Psoas muscle (tissue), 8 donors: ENCODE data around the gene CCSER2. TPM values are rescaled to one million over a fixed set of nuclear protein-coding genes. Genes with fewer than 3 reads are reported as not detected.
"Not testable (repeated sequence)": the region's sequence is repeated elsewhere in the genome, so short reads cannot be mapped to it uniquely, and the experiment has no call there.

ENCODE experiments used
- ATAC-seq, 4 donors: fragments of 200-7000 bp; cut with Tn5 transposase; one replicate each; pipeline ENCODE4 v1.9.1; 2020; ENCODE audit warnings: moderate library complexity in 3 of 4, mild to moderate bottlenecking in 2 of 4
- DNase-seq, 2 donors: peaks; one replicate each; pipeline ENCODE4 v3.0.0-alpha.2; 2020
- H3K27ac ChIP-seq: fragments of 200-600 bp; one replicate; pipeline ENCODE4 v1.8.0; 2022
- H3K27me3 ChIP-seq, 3 donors: fragments of 200-600 bp in 1 of 3; one replicate each; pipeline versions ENCODE4 v1.6.1 to v1.8.0; 2013 to 2022; ENCODE audit warnings: low read length in 2 of 3, mild to moderate bottlenecking in 2 of 3, moderate library complexity in 1 of 3; ENCODE audit not compliant: insufficient read depth in 3 of 3
- H3K36me3 ChIP-seq, 2 donors: fragments of 200-600 bp in 1 of 2; one replicate each; pipeline versions ENCODE4 v1.6.1 to v1.8.0; 2013 to 2022; ENCODE audit warnings: low read depth in 1 of 2, mild to moderate bottlenecking in 1 of 2, moderate library complexity in 1 of 2; ENCODE audit not compliant: insufficient read depth in 1 of 2
- H3K4me1 ChIP-seq: fragments of 200-600 bp; one replicate; pipeline ENCODE4 v1.8.0; 2022
- H3K4me3 ChIP-seq: fragments of 200-600 bp; one replicate; pipeline ENCODE4 v1.8.0; 2022; ENCODE audit warnings: mild to moderate bottlenecking
- H3K9me3 ChIP-seq: fragments of 200-600 bp; one replicate; pipeline ENCODE4 v1.8.0; 2022
- WGBS, 3 donors: extraction: QIAGEN DNeasy Blood & Tissue Kit; methylation state at CpG; one replicate each; pipeline versions ENCODE4 v1.1.6 to v1.1.7; 2013; 5-methylcytosine and 5-hydroxymethylcytosine counted together
- intact Hi-C, 2 donors: fragments of 100-400 bp; cut with DNase I; formaldehyde crosslinking; loops; one replicate each; pipeline versions ENCODE4 v1.11.0 to v1.14.2; 2022
- polyA plus RNA-seq, 3 donors: library from polyadenylated mRNA; stranded (reverse); fragments of 200-250 nt; gene quantifications; one replicate each; pipeline ENCODE4 v1.2.3, GENCODE V29; 2013
- total RNA-seq, 4 donors: library from RNA; stranded (reverse); fragmentation: NEBNext Ultra II Directional in 2 of 4; extraction: Animal tissue kit (Norgen Biotek cat#: 25700) in 2 of 4; gene quantifications; one replicate each; pipeline versions ENCODE4 v1.2.1 to v1.2.4, GENCODE V29; 2021 to 2023
- TF ChIP-seq, protein P1 (sequence below): fragments of 200-600 bp; IDR thresholded peaks from one replicate; pipeline ENCODE4 v1.8.0; 2022; ENCODE audit warnings: antibody characterized with exemption
- donor health status: healthy with polysubstance abuse.
- donor health status: DM: no; HTN: no; CAD: no; lungs with moderate emphysema.
- donor health status: Bipolar disorder and iron deficiency.
- donor health status: healthy.
- donor health status: DM: yes; HTN: yes; CAD: no.
- donor health status: DM: no; HTN: no; CAD: no.
- donor health status: DM: no; HTN: no; CAD: no.
- donor health status: DM: yes; HTN: yes; CAD: no.

The CCSER2 gene
- total and polyA plus RNA-seq, 7 donors: 12.5 to 122 (median 65.7) TPM

DNA sequence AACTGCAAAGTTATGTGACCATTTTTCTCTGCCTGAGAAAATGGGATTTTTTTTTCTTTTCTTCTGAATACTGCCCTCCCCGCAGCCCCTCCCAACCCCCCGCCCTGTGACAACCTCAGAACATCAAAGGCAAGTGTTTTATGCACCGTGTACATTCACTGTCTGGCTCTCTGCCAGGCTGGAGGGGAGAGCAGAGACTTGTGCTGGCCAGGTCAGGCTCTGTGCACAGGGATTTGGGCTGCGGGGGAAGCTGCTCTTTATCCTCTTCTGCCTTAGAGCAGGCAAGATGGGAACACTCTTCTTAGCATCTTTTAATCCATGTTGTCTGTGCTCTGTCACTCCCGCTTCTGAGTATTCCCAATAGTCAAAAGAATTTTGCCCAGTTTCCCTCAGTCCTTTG is 195.1 kb downstream of the CCSER2 start:
- no peak for ATAC-seq
- Histone ChIP-seq H3K9me3 (no peaks in the 10 kb centered on the region), H3K36me3 (no peaks in the 10 kb centered on the region), H3K4me1 (no peaks in the 10 kb centered on the region), H3K4me3 (no peak overlapping the region), H3K27ac (no peak overlapping the region), H3K27me3 (no peaks in the 10 kb centered on the region)
- WGBS, 3 donors: 31 to 34% (median 31%) methylated on average over 5 of the region's 5 CpGs
- TF ChIP-seq, protein P1, sequence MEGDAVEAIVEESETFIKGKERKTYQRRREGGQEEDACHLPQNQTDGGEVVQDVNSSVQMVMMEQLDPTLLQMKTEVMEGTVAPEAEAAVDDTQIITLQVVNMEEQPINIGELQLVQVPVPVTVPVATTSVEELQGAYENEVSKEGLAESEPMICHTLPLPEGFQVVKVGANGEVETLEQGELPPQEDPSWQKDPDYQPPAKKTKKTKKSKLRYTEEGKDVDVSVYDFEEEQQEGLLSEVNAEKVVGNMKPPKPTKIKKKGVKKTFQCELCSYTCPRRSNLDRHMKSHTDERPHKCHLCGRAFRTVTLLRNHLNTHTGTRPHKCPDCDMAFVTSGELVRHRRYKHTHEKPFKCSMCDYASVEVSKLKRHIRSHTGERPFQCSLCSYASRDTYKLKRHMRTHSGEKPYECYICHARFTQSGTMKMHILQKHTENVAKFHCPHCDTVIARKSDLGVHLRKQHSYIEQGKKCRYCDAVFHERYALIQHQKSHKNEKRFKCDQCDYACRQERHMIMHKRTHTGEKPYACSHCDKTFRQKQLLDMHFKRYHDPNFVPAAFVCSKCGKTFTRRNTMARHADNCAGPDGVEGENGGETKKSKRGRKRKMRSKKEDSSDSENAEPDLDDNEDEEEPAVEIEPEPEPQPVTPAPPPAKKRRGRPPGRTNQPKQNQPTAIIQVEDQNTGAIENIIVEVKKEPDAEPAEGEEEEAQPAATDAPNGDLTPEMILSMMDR: no peak
- intact Hi-C loops: no loop called here
- no peak for DNase-seq

DNA sequence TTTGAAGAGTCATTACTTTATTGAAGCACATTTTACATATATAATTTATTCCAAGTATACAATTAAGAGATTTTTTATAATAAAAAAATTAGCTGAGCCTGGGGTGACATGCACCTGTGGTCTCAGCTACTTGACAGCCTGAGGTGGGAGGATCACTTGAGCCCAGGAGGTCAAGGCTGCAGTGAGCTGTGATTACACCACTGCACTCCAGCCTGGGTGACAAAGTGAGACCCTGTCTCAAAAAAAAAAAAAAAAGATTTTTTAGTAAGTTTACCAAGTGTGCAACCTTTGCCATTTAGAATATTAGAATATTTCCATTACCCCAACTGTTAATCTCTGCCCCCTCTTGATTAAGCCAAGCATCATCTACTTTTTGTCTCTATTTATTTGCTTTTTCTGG is 196.0 kb downstream of the CCSER2 start:
- no peak overlapping the region for H3K4me3 ChIP-seq
- no peaks in the 10 kb centered on the region for H3K9me3 ChIP-seq
- H3K36me3 ChIP-seq: no peaks in the 10 kb centered on the region
- H3K27me3 ChIP-seq: no peaks in the 10 kb centered on the region
- intact Hi-C loops: no loop called here
- ATAC-seq: no peak
- TF ChIP-seq, protein P1: no peak
- DNase-seq: no peak
- H3K27ac ChIP-seq: no peak overlapping the region
- H3K4me1 ChIP-seq: no peaks in the 10 kb centered on the region

DNA sequence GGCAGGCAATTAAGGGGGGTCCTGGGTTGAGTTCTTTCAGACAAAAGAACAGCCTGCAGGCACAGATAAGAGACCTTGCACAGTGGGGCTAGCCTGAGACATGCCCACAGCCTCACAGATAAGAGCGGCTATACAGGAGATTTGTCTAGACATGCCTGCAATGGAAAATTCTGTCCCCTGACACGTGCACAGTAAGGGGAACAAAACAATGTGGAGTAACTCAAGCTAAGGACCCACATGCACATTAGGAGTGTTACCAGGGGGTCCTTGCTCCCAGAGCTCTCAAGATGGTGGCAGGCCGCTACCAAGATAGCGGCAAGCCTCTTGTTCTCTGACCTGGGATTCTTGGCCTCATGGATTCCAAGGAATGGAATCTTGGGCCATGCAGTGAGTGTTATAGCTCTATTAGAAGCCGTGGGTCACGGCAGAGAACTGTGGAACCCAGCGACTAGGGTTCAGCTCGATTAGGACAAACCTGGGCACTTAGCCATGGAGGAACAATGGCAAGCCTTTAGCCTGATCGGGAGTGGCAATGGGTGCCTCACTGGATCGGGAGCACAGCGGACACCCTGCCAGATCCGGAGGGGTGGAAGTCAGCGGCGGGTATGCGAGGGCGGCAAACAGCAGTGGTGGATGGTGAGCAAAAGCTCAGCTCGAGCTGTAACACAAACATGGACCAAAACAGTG is 196.9 kb downstream of the CCSER2 start:
- ATAC-seq (no peak), DNase-seq (no peak)
- Histone ChIP-seq H3K9me3 (no peaks in the 10 kb centered on the region), H3K36me3 (no peaks in the 10 kb centered on the region), H3K27ac (no peak overlapping the region), H3K4me1 (no peaks in the 10 kb centered on the region), H3K4me3 (no peak overlapping the region), H3K27me3 (no peaks in the 10 kb centered on the region)
- TF ChIP-seq, protein P1: no peak
- intact Hi-C loops: no loop called here
- 91 to 93% (median 93%) methylated on average over 17 of the region's 17 CpGs for WGBS, 3 donors

DNA sequence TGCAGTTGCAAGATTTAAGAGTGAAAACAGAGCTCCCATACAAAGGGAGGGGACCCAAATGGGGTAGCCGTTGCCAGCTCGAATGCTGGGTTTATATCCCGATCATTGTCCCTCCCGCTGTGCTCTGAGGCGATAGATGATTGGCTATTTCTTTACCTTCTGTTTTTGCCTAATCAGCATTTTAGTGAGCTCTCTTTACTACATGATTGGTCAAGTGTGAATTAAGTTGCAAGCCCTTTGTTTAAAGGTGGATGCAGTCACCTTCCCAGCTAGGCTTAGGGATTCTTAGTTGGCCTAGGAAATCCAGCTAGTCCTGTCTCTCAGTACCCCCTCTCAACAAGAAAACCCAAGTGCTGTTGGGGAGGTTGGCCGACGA is 197.4 kb downstream of the CCSER2 start:
- H3K9me3 ChIP-seq, H3K4me3 ChIP-seq, ATAC-seq, H3K4me1 ChIP-seq, intact Hi-C loops, DNase-seq, H3K27me3 ChIP-seq, H3K27ac ChIP-seq, H3K36me3 ChIP-seq: not testable (repeated sequence)
- WGBS, 3 donors: 96 to 99% (median 97%) methylated on average over 7 of the region's 7 CpGs

DNA sequence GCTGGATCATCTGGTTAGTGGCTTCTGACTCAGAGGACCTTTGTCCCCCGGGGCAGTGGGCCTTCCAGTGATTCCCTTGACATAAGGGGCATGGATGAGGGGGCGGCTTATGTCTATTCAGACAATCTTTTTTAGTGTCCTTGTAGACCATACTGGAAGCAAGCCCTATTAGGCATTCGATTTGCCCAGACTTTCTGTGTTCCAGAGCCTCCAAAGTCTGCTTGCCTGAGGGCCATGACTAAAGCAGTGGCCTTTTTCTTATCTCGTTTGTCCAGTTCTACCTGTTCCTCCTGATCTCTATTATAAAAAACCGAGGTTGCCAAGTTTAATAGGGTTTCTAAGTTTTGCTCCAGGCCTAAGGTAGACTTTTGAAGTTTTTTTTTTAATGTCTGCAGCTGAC is 199.0 kb downstream of the CCSER2 start:
- H3K27ac ChIP-seq, H3K4me3 ChIP-seq, H3K4me1 ChIP-seq, DNase-seq, H3K27me3 ChIP-seq, ATAC-seq, H3K36me3 ChIP-seq, intact Hi-C loops, H3K9me3 ChIP-seq: not testable (repeated sequence)
- WGBS, 3 donors: 79 to 84% (median 82%) methylated on average over 5 of the region's 5 CpGs

DNA sequence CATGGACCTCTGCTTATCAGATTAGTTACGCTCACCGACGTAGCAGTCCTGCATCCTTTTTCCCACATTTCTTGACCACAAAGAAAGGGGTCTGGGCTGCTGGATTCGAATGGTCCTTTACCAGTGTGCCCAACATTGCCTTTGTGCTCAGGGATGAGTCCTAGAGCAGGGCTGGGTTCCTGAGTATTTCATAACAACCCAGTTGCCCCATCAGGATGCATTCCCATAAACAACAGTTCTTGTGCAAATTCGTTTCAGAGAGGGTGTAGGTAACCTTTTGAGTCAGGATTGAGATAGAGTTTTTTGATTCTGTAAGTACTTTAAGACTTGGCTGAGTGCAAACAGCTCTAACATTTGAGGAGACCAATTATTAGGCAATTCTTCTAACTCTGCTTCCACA is 200.1 kb downstream of the CCSER2 start:
- WGBS, 3 donors: 61 to 68% (median 65%) methylated on average over 5 of the region's 5 CpGs

More for the DNA sequence above, 200.1 kb downstream of the CCSER2 start:
- H3K4me1 ChIP-seq, intact Hi-C loops, H3K27ac ChIP-seq, H3K9me3 ChIP-seq, H3K4me3 ChIP-seq, ATAC-seq, H3K27me3 ChIP-seq, H3K36me3 ChIP-seq, DNase-seq: not testable (repeated sequence)
